Esophagus squamous epithelium (tissue), 4 donors: ENCODE data around the gene SETD2.

Source experiments
- POLR2A ChIP-seq, 4 donors: fragments of 450-650 bp; IDR thresholded peaks; one replicate each; pipeline ENCODE4 v1.6.1; 2017; ENCODE audit warnings: antibody characterized with exemption in 4 of 4, mild to moderate bottlenecking in 4 of 4, moderate library complexity in 3 of 4
- TF ChIP-seq, protein P1 (sequence below), 6 experiments: fragments of 450-650 bp in 4 of 6; fragments of 200-600 bp in 2 of 6; sonication (generic) in 2 of 6; IDR thresholded peaks; one replicate each; pipeline ENCODE4 v1.5.1; 2016 to 2019; ENCODE audit warnings: antibody characterized with exemption in 6 of 6, mild to moderate bottlenecking in 4 of 6, moderate library complexity in 4 of 6

DNA sequence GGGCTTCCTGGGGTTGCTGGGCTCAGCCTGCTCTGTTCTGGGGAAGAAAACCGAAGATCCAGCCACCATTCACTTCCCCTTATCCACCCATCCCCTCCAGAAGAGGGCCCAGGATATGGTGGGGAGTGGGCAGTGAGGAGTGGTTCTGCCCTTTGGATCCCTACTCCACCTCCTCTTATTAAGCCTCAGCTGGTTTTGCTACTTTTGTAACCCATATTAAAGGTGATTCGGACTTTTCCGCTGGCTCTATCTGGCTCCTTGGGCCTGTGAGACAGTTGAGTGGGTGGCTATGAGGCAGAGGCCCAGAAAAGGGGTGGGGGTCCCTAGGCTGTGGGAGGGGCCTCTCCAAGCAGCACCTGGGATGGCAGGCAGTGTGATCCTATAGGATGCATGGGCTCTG is 150.7 kb downstream of the SETD2 start:
- TF ChIP-seq, protein P1, sequence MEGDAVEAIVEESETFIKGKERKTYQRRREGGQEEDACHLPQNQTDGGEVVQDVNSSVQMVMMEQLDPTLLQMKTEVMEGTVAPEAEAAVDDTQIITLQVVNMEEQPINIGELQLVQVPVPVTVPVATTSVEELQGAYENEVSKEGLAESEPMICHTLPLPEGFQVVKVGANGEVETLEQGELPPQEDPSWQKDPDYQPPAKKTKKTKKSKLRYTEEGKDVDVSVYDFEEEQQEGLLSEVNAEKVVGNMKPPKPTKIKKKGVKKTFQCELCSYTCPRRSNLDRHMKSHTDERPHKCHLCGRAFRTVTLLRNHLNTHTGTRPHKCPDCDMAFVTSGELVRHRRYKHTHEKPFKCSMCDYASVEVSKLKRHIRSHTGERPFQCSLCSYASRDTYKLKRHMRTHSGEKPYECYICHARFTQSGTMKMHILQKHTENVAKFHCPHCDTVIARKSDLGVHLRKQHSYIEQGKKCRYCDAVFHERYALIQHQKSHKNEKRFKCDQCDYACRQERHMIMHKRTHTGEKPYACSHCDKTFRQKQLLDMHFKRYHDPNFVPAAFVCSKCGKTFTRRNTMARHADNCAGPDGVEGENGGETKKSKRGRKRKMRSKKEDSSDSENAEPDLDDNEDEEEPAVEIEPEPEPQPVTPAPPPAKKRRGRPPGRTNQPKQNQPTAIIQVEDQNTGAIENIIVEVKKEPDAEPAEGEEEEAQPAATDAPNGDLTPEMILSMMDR (IDR thresholded peaks at IDR 0.05) = no peak
- TF ChIP-seq POLR2A (IDR thresholded peaks at IDR 0.05) = no peak
